CD1c-positive myeloid dendritic cell (primary cell): ENCODE measurements around the gene CHID1.
A peak's percentile ranks its signal among the peaks of the same experiment; 100 is the strongest.

Source experiments
- DNase-seq: peaks from one replicate; pipeline ENCODE4 v3.0.0-alpha.2; 2016; ENCODE audit errors: extremely low spot score

CHID1 gene

DNA sequence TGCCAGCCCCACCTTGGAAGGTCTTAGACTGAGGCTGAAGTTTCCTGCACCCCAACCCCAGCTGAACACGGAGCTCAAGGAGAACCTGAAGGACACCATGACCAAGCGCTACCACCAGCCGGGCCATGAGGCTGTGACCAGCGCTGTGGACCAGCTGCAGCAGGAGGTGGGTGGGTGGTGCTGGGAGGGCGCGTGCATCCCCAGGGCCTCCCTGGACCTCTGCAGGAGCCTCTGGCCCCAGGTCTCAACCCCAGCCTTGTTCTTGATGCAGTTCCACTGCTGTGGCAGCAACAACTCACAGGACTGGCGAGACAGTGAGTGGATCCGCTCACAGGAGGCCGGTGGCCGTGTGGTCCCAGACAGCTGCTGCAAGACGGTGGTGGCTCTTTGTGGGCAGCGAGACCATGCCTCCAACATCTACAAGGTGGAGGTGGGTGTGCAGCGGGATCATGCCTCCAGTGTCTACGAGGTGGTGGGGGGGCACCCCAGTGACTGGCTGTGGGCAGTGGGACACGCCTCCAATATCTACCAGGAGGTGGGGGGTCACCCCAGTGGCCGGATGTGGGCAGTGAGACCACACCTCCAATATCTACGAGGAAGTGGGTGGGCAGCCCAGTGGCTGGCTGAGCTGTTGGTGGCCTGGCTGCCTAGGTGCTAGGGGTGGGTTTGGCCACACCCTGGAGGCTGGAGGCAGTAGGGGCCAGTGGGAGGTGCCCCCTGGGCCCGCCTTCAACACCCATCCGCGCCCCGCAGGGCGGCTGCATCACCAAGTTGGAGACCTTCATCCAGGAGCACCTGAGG lies 73.2 kb downstream of the CHID1 start:
- no peak for DNase-seq

DNA sequence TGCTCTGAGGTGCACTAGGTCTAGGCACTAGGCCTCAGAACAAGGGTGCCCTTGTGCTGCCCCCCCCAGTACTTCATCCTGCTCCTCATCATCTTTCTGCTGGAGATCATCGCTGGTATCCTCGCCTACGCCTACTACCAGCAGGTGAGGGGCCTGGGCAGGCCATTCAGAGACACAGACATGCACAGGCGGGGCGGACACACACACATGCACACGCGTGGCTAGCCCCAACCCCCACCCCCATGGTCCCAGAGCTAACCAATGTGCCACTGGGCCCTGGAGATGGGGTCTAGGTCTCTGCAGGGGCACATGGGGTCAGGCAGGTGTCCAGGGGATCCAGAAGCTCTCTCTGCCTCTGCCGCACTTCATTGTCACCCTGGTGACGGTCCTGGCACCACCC lies 73.9 kb downstream of the CHID1 start:
- DNase-seq = no peak

DNA sequence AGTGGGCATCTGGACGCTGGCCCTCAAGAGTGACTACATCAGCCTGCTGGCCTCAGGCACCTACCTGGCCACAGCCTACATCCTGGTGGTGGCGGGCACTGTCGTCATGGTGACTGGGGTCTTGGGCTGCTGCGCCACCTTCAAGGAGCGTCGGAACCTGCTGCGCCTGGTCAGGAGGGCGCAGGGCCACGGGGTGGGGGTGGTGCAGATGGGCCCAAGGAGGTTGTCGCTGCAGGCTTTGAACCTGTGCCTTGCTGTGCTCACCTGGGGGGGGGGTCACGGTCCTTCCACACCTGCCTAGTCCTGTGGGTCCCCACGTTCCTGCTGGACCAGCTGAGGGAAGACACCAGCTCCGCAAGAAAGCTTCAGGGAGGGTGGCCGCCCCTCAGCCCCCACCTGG lies 74.3 kb downstream of the CHID1 start:
- no peak for DNase-seq

DNA sequence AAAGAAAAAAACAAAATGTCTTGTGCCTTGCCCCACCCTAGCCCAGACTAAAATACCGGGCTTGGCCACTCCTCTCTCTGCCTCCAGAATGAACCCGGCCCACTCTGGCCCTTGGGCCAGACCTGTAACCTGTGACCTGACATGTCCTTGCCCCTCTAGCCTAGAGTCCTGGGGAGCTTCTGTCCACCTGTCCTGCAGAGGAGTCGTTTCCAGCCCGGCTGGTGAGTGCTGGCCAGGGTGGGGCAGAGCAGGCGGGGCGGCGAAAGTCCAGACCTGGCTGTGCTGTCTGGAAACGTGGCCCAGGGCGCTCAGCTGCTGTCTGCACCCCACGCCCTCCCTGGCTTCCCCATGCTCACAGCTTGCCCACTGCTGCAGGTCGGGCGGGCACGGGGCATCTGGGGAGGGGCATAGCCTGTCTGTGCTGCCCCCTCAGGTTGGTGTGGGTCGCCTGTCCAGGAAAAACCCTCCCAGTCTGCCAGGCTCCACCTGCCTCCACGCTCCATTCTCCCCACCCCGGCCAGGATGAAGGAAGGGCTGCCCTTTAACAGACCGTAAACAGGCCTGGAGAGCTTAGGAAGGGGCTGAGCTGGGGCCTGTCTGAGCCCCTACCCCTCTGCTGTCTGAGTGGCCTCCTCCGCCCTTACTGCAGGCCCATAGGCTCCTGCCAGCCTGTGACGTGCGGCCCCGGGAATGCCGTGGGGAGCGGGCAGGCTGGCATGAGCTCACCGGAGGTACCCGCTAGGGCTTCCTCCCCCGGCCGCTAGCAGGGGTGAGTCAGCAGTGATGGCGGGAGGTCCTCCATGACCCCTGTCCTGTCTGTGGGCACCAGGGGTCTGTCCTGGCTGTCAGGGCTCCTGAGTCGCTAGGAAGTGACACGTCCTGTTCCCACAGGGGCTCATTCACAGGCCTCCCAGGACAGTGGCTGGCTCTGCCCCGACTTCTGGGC lies 76.0 kb downstream of the CHID1 start:
- peak; percentile 57 for DNase-seq

DNA sequence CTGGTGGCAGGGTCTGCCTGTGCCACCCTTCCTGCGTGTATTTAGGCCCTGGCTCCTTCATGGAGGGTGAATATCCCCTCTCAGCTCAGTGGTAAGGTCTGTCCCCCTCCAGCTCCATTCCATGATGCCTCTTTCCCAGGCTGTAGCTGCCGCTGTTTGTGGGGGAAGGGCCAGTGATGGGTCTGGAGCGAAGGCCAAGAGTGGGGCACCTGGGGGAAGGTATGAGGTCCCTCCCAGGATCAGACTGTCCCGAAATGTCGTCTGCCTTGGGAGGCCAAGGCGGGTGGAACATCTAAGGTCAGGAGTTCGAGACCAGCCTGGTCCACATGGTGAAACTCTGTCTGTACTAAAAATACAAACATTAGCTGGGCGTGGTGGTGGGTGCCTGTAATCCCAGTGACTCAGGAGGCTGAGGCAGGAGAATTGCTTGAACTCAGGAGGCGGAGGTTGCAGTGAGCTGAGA lies 76.7 kb downstream of the CHID1 start:
- DNase-seq = no peak

DNA sequence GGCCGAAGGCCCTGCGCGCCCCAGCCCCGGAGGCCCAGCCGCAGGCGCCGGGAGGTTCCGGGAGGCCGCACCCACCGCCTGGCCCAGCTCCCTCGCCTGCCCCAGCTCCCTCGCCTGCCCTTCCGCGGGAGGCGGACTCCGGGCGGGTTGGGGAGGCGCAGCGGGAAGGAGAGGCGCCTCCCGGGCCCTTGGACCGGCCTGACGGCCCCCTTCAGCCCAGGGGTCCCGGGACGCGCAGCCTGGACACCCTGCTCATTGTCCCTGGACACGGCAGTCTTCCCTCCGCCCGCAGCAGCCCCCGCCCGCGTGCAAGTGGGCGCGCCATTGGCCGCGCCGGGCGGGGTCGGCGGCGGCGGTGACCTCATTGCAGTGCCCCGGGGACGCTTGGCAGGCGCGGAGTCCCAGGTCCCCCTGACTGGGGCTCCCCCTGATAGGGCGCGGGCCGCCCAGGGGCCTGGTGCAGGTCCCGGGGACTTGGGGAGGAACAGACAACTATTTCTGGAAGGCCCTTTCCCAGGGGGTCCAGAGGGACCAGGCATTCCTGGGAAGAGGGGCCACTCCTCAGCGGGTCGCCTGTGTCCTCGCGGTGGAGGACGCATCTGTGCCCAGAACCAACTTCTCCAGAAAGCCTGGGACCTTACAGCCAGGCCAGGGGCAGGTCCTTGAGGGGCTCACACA lies 77.4 kb downstream of the CHID1 start:
- DNase-seq = peak; percentile 69

DNA sequence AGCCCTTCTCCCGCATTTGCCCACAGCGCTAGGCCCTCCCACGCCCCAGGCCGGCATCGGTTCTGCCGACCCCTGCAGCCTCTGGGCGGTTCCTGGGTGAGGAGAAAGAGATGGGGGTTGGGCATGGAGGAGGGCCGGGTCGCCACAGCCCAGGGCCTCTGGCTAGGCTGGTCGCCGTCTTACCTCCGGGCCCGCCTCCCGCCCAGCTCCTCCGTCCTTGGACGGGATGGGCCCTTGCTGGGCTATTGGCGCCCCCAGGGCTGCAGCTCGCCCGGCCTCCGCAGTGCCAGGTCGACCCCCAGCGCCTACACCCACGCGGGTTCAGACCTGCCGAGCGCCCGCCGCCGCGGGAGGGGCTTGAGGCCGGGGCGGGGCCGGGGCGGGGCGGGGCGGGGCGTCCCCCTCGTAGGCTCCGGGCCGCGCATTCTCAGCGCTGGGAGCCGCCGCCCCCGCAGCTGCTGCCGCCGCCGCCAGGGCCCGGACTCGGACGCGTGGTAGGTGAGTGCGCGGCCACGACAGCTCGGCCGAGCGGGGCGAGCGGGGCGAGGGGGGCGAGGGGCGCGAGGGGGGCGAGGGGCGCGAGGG lies 78.0 kb downstream of the CHID1 start, which contains the start of gene CD151:
Gene CD151 (plus strand): TSS at position 424 of the 585 bp plus-strand sequence. CDS start 3,118 bp downstream, outside the sequence.
- DNase-seq = peak; percentile 80

DNA sequence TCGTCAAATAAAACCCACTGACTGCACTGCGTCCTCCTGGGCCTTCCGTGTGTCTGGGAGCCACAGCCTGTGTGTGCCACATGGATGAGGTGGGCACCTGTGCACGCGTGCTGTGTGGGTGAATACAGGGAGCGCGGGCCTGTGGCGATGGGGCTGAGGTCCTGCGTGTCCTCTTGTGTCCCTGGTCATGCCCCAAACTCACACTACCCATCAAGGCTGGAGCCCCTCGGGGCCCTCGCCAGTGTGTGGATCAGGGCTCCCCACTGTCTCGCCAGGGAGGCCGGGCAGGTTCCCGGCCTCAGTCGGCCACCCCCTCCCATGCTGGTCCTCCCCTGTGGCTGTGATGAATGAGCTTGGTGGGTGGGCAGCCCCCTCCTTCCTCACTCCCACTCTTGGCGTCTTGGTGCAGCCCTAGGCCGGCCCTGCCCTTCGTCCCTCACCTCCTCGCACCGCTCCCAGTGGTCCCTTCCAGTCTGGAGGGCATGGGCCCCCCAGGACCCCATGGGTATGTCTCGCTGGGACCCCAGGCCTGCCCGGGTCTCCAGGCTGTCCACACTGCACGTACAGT lies 78.6 kb downstream of the CHID1 start:
- no peak for DNase-seq

DNA sequence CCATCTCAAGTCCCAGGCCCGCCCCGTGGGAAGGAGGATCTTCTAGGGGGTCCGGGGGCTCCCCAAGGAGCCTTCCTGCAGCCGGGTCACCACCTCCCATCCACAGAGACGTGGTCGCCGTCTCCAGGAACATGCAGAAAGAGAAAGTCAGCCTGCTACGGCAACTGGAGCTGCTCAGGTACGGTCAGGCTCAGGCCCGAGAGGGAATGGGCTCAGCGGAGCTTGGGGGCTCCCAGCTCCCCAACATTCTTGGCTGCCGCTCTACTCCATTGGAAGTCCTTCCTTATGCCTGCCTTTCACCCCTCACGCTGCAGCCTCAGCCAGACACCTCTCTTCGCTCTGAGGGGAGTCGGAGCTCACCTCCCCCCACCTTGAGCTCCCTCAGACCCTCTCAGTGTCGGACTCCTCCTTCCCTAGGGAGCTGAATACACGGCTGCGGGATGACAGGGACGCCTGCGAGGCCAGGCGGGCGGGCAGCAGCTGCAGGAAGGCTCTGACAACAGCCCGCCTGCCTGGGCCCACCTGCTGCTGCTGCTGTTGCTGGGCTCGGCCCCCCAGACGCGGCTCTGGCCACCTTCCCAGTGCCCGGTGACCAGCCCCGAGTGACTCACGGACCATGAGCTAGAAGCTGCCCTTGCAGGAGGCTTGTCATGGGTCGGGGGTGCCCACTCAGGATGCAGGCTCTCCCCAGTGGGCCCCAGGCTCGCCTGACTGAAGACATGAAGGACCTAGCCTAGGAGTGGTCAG lies 79.3 kb downstream of the CHID1 start:
- DNase-seq = no peak

DNA sequence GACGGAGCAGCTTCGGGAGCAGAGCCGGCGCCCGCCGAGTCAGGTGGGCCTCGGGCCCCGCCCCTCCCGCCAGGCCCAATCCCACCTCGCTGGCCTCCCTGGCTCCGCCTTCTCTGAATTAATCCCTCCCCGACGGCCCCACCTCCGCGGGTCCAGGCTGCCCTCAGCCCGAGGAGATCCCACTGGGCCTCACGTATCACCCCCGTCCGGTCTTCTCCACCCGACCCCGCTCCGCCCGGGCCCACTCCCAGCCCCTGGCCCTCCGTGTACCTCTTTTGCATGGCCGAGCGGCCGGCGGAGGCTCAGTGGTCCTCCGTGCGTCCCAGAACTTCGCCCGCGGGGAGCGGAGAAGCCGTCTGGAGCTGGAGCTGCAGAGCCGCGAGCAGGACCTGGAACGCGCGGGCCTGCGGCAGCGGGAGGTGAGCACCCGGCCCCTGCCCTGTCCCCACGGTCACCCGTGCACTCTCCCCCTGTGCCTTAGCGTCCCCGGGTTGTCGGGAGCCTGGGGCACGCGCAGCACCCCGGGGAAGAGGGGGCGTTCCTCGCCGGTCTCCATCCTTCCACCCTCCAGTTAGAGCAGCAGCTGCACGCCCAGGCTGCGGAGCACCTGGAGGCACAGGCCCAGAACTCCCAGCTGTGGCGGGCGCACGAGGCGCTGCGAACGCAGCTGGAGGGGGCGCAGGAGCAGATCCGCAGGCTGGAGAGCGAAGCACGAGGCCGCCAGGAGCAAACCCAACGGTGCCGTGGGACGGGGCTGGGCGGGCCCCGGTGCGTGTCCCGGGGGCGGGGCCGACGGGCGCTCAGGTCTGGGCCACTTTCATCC lies 80.1 kb downstream of the CHID1 start:
- DNase-seq = peak; percentile 58

DNA sequence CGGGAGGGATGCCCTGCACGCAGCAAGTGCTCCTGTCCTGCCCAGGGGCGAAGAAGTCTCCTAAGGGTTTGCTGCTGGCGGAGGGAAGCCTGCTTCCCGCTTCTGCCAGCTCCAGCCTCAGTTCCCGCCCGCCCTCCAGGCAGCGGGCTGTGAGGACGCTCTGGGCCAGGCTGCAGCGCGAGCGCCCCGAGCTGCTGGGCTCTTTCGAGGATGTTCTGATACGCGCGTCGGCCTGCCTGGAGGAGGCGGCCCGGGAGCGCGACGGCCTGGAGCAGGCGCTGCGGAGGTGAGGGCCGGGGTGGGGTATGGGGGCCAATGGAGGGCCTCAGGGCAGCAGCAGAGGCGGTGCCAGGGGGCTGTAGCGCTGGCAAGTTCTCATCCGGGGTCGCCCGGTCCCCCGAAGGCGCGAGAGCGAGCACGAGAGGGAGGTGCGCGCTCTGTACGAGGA lies 80.7 kb downstream of the CHID1 start:
- DNase-seq = no peak

DNA sequence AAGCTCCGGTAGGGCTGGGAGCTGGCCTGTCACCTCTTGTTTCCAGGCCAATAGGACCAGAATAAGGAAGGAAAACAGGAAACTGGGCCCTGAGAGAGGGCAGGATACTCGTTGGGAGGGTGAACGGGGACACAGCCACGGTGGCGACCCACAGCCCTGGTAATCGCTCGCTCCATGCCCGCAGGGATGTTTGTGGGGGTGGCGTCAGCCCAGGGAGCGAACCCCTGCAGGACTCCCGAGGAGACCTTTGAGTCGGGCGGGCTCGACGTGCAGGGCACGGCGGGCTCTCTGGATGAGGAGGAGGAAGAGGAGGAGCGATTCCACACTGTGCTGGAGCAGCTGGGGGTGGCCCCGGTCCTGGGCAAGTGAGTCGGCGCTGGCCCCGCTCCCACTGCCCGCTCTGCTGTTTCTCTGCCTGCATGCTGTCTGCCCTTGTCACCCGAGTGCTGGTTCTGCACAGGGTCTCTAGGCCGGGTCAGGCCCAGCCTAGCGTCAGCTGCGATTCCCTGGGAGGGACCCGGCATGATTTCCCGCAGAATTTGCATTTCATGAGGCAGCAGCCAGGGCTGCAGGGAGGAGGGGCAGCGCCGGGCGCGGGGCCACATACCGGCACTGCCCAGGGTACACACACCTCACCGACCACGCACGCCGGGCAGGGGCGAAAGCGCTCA lies 81.3 kb downstream of the CHID1 start:
- peak; percentile 53 for DNase-seq

DNA sequence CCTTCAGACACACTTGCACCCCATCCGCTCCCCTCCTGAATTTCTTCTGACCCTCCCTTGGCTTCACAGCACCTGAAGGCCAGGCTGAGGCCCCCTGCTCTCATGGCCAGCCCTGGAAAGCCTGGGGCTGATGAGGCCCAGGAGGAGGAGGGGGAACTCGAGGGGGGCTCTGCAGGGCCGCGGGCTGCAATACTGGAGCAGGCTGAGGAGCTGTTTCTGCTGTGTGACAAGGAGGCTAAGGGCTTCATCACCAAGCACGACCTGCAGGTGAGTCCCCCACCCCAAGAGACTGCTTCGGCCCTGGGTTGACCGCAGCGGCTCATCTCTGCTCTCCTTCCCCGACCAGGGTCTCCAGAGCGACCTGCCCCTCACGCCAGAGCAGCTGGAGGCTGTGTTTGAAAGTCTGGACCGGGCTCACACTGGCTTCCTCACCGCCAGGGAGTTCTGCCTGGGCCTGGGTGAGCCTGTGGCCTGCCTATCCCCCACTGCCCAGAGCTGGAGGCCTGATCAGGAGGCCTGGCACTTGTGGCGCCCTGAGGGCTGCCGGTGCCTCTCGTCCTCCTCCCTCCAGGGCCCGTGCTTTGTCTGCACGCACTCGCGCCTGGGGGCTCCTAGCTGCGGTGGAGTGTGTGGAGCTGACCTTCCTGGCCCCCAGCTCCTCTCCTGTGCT lies 82.0 kb downstream of the CHID1 start:
- DNase-seq = no peak

DNA sequence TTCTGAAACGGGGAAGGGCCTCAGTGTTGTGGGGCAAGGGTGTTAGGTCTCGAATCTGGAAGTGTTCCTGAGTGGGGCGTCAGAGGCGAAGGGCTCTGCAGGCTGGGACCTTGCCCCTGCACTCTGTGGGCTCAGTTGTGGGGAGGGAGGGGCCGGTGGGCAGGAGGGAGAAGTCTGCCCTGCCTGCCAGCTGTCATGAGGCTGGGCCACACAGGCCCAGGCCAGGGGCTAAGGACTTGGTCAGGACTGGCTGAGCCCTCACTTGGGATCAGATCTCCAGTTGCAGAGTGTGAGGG lies 82.8 kb downstream of the CHID1 start, which contains the start of gene CRACR2B:
Gene CRACR2B (plus strand): TSS at position 23 of the 296 bp plus-strand sequence. CDS start 689 bp downstream, outside the sequence.
- DNase-seq = no peak

DNA sequence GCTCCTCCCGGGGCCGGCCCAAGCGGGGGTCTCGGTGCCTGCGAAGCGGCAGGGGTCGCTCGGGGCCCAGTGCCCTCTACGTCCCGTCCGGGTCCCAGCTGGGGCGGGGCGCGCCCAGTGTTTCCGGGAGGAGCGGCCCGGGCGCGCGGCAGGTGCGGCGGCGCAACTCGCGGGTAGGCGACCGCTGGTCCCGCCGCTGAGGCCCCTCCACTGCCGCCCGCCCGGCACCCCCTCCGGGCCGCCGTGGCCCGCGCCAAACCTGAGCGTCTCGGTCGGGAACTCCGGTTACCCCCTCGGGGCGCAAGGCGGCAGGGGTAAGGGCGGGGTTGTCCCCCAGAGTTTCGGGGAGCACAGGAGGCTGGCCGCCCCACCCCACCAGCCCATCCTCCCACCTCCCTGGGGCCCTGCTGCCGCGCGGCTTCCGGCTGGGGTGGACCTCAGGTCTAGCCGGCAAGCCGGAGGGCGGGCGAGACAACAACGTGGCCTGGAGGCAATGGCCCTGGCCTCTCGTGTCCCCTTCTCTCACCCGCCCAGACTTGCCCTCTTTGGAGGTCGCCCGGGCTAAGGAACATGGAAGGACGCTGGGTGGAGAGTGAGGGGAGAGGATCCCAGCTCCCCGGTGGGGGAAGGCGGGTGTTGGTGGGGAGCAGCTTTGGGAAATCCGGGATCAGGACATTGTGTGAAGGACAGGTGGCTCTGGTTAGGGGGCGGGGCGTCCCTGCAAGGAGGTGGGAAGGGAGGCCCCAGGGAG lies 83.3 kb downstream of the CHID1 start:
- DNase-seq = no peak

DNA sequence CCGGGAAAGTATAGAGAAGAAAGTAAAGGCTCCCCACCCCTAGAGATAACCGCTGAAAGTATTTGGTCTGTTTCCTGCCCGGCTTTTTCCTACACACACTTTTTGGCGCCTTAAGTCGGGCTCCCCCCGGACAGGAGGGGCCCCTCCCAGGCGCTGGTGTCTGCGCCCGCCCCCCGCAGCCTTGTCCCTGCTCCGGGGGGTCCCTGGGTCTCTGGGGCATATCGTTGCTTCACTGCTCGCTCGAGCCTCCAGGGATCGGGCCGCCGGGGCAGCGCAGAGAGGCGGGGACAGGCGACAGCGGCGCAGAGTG lies 83.8 kb downstream of the CHID1 start:
- no peak for DNase-seq

DNA sequence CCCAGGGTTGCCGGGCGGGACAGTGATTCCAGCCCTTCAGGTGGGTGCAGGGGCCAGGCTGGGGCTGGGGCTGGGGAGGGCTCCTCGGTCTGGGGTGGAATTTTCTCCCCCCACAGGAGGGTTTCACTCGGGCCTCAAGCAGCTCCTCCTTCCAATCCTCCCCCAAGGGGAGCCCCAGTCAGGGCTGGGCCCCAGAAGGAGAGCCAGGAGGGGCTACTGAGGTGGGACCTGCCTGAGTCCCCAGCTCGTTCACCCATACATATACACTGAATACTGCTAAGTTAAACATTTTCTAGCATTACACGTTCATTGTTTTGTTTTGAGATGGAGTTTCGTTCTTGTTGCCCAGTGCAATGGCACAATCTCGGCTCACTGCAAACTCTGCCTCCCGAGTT lies 84.4 kb downstream of the CHID1 start:
- no peak for DNase-seq
